ACC112 (cell line): ENCODE data around the gene SMPDL3B.
A peak's percentile ranks its signal among the peaks of the same experiment; 100 is the strongest.

ENCODE experiments used
- H2AFZ ChIP-seq: fragments of 200-600 bp; sonication (generic); one replicate; pipeline ENCODE4 v1.6.0; 2017; ENCODE audit warnings: antibody characterized with exemption, low read length; ENCODE audit not compliant: unreplicated experiment
- H3K27ac ChIP-seq: fragments of 200-600 bp; sonication (generic); 2 replicates; pipeline ENCODE4 v1.5.1; 2014; ENCODE audit warnings: low read depth, mild to moderate bottlenecking, antibody characterized with exemption, low read length, moderate library complexity
- H3K27me3 ChIP-seq: fragments of 200-600 bp; sonication (generic); 2 replicates; pipeline ENCODE4 v1.6.1; 2014; ENCODE audit warnings: mild to moderate bottlenecking, antibody characterized with exemption, low read length, moderate library complexity, mixed read lengths; ENCODE audit not compliant: insufficient read depth
- H3K36me3 ChIP-seq: fragments of 200-600 bp; sonication (generic); 2 replicates; pipeline ENCODE4 v1.6.1; 2016; ENCODE audit warnings: mild to moderate bottlenecking, antibody characterized with exemption, low read length, moderate library complexity, mixed read lengths; ENCODE audit not compliant: insufficient read depth
- H3K4me1 ChIP-seq: fragments of 200-600 bp; sonication (generic); one replicate; pipeline ENCODE4 v1.6.1; 2016; ENCODE audit warnings: low read length, mixed read lengths; ENCODE audit not compliant: insufficient read depth, unreplicated experiment, control insufficient read depth
- H3K4me3 ChIP-seq: fragments of 200-600 bp; sonication (generic); 2 replicates; pipeline ENCODE4 v1.5.1; 2014; ENCODE audit warnings: mild to moderate bottlenecking, low read depth, low read length
- H3K79me2 ChIP-seq: fragments of 200-600 bp; sonication (generic); one replicate; pipeline ENCODE4 v1.6.0; 2016; ENCODE audit warnings: low read length; ENCODE audit not compliant: control insufficient read depth, unreplicated experiment, insufficient read depth

Gene SMPDL3B

DNA sequence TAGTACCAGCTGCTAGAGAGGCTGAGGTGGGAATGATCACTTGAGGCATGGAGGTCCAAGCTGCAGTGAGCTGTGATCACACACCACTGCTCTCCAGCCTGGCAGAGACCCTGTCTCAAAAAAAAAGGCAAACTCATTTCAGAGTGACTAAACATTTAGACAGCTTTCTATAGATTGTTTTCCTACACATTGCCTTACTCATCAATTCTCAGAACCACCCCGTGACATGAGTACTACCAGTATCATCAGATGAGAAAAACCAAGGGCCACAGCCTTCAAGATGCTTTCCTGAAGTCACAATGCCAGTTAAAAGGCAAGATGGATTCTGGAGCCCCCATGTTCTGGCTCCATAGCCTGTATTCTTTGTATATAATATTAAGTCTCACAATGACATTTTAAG is 22.4 kb upstream of the SMPDL3B start:
- H3K79me2 ChIP-seq, result peaks cover 24% of the 10 kb centered on the region
- peak overlapping the region; percentile 3; the same call in 1 of the 2 replicates for H3K4me3 ChIP-seq
- no peak overlapping the region for H3K27ac ChIP-seq
- peaks cover 9% of the 10 kb centered on the region for H3K4me1 ChIP-seq
- no peak overlapping the region for H2AFZ ChIP-seq
- H3K27me3 ChIP-seq, result no peaks in the 10 kb centered on the region
- H3K36me3 ChIP-seq, result peaks cover 20% of the 10 kb centered on the region

DNA sequence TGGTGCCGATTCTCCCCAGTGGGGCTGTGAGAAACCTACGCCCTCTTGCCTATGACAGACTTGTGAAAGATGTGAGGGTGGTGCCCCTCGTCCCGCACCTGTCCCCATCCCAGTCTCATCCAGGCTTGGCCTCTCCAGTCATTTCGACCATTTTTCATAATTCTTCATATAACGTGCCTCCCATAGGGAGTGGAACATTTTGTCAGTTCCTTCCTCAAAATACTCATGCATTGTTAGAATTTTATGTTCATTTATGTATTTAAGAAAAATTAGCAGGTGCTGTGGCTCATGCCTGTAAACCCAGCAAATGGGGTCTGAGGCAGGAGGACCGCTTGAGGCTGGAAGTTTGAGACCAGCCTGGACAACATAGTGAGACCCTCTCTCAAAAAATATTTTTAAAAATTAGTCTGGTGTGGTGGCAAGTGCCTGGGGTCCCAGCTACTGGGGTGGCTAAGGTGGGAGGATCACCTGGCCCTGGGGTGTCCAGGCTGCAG is 19.7 kb upstream of the SMPDL3B start:
- peak overlapping the region; percentile 52 for H3K4me3 ChIP-seq
- H3K36me3 ChIP-seq, result peaks cover 5% of the 10 kb centered on the region
- H3K27me3 ChIP-seq, result no peaks in the 10 kb centered on the region
- H3K79me2 ChIP-seq, result peaks cover 18% of the 10 kb centered on the region
- H2AFZ ChIP-seq, result peak overlapping the region; percentile 68
- peak overlapping the region; percentile 46; the same call in 1 of the 2 replicates for H3K27ac ChIP-seq
- H3K4me1 ChIP-seq, result peaks cover 9% of the 10 kb centered on the region

DNA sequence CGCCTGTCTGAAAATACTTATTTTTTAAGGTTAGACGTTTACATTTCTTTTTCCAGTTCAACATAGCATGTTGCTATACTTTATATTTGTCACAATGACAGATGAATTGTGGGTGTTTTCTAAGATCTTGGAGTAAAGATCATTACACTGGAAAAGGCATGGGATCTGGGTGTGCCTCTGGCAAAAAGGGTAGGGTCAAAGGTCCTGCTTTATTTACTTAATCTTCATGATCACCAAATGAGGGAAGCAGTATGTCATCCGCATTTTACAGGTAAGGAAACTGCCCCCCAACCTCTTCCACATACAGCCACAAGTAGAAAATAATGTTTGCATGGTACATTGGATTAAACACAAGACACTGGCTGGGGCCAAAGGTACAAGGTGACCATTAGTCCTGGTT is 12.5 kb upstream of the SMPDL3B start:
- no peak overlapping the region for H3K27ac ChIP-seq
- no peaks in the 10 kb centered on the region for H3K79me2 ChIP-seq
- no peaks in the 10 kb centered on the region for H3K4me1 ChIP-seq
- no peak overlapping the region for H2AFZ ChIP-seq
- no peaks in the 10 kb centered on the region for H3K27me3 ChIP-seq
- no peak overlapping the region for H3K4me3 ChIP-seq
- no peaks in the 10 kb centered on the region for H3K36me3 ChIP-seq

DNA sequence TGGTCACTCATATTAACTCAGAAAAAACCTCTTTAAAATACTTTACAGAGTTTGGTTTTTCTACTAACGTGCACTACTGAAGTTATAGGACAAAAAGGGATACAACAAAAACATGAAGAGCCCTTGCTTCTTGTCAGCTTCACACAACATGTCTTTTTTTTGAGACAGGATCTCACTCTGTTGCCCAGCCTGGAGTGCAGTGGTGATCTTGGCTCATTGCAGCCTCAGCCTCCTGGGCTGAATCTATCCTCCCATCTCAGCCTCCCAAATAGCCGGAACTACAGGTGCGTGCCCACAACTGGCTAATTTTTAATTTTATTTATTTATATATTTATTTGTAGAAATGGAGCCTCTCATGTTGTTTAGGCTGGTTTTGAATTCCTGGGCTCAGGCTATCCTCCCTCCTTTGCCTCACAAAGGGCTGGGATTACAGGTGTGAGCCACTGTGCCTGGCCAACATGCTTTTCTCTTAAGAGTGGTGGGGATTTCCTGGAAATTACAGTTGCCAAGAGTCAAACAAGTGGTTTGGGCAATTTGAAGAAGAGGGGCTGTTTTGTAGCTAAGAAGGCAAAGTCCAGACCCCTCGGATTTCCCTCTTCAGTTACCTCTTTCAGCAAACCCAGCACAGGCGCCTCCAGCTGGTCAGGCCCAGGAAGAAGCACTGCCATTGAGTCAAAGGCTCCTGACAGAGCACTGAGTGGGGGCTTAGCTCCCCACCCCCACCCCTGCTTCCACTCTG is 6.4 kb upstream of the SMPDL3B start:
- Histone ChIP-seq H3K27ac (no peak overlapping the region), H3K4me1 (no peaks in the 10 kb centered on the region), H3K79me2 (no peaks in the 10 kb centered on the region), H3K36me3 (no peaks in the 10 kb centered on the region), H3K27me3 (no peaks in the 10 kb centered on the region), H2AFZ (no peak overlapping the region), H3K4me3 (no peak overlapping the region)

DNA sequence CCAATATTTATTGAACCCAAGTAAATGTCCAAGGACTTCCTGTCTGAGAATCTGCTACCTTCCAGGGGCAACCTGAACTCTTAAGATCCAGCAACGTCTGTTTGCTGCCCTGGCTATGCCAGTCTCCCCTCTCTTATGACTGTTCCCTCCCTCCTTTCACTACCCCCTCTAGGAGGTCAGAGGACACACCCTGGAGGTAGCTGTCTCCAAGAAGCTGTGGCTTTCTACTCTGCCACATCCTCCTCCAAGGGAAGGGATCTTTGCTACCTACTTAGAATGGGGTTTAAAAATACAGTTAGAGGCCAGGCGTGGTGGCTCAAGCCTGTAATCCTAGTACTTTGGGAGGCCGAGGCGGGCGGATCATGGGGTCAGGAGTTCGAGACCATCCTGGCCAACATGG is 3.6 kb upstream of the SMPDL3B start:
- H3K27ac ChIP-seq, result no peak overlapping the region
- no peak overlapping the region for H3K4me3 ChIP-seq
- H2AFZ ChIP-seq, result no peak overlapping the region
- no peaks in the 10 kb centered on the region for H3K4me1 ChIP-seq
- no peaks in the 10 kb centered on the region for H3K36me3 ChIP-seq
- H3K27me3 ChIP-seq, result peaks cover 11% of the 10 kb centered on the region
- H3K79me2 ChIP-seq, result no peaks in the 10 kb centered on the region

DNA sequence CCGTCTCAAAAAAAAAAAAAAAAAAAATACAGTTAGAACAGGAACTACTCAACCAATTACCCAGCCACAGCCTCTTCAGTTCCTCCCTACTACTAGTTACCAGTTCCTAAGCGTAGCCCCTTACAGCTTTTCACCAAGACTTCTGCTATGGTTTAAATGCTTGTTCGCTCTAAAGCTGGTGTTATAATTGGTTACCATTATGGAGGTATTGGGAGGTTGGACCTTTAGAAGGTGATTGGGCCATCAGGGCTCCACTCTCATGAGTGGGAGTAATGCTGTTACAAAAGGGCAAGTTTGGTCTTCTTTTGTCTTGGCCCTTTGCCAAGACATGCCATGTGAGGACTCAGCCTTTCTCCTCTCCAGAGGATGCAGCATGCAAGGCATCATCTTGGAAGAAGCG is 3.0 kb upstream of the SMPDL3B start:
- Histone ChIP-seq H3K27ac (no peak overlapping the region), H3K4me3 (no peak overlapping the region), H3K27me3 (peaks cover 11% of the 10 kb centered on the region), H3K79me2 (no peaks in the 10 kb centered on the region), H2AFZ (no peak overlapping the region), H3K4me1 (no peaks in the 10 kb centered on the region), H3K36me3 (no peaks in the 10 kb centered on the region)

DNA sequence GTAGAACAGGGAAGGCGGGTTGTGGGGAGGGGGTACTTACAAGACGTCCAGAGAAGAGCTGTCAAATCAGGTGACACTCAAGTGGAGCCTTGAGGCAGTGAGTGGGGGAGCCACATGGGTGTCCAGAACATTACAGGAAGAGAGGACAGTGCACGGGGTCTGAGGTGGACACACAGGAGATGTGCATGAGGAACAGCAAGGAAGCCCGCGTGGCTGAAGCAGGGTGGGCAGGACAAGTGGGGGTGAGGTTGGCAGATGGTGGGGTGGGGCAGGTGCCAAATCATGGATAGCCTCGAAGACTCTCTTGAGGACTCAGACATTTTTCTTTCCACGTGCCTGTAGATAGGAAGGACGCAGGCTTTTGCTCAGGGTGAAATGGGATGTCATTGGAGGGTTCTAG is 921 bp downstream of the SMPDL3B start:
- Histone ChIP-seq H3K4me3 (no peak overlapping the region), H3K27ac (no peak overlapping the region), H3K79me2 (no peaks in the 10 kb centered on the region), H3K27me3 (peaks cover 11% of the 10 kb centered on the region), H3K36me3 (no peaks in the 10 kb centered on the region), H3K4me1 (peaks cover 5% of the 10 kb centered on the region), H2AFZ (no peak overlapping the region)

DNA sequence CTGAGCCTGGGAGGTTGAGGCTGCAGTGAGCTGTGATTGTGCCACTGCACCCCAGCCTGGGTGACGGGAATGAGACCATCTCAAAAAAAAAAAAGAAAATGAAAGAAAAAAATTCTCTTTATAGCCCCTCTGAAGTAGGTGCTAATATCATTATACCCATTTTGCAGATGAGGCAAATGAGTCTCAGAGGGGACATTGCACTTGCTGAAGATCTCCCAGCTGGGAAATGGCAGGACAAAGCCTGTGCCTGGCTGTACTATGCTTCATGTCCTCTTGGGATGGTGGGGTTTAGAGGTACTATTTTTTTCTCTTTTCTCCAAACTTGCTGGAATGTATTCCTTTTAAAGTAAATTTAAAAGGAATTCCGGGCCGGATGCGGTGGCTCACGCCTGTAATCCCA is 1.6 kb downstream of the SMPDL3B start:
- H3K27ac ChIP-seq, result no peak overlapping the region
- no peak overlapping the region for H2AFZ ChIP-seq

DNA sequence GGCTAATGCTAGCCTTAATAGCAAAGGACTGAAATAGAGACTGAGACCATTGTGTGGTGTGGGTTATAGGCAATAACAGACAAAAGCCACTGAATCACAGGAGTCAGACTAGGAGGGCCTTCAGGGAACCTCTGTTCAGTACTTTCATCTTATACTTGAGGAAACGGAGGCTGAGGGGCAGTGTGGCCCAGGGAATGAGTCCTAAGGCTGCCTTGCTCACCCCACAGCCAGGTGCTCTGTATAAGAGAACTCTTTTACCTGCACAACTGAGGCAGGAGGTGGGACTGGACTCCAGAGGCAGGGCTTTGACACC is 2.7 kb downstream of the SMPDL3B start:
- no peaks in the 10 kb centered on the region for H3K36me3 ChIP-seq
- peaks cover 11% of the 10 kb centered on the region for H3K27me3 ChIP-seq
- peaks cover 5% of the 10 kb centered on the region for H3K4me1 ChIP-seq
- H3K79me2 ChIP-seq, result no peaks in the 10 kb centered on the region
- no peak overlapping the region for H3K4me3 ChIP-seq
- H2AFZ ChIP-seq, result no peak overlapping the region
- no peak overlapping the region for H3K27ac ChIP-seq

More for the DNA sequence above, 1.6 kb downstream of the SMPDL3B start:
- Histone ChIP-seq H3K4me1 (peaks cover 5% of the 10 kb centered on the region), H3K79me2 (no peaks in the 10 kb centered on the region), H3K27me3 (peaks cover 11% of the 10 kb centered on the region), H3K4me3 (no peak overlapping the region), H3K36me3 (no peaks in the 10 kb centered on the region)

DNA sequence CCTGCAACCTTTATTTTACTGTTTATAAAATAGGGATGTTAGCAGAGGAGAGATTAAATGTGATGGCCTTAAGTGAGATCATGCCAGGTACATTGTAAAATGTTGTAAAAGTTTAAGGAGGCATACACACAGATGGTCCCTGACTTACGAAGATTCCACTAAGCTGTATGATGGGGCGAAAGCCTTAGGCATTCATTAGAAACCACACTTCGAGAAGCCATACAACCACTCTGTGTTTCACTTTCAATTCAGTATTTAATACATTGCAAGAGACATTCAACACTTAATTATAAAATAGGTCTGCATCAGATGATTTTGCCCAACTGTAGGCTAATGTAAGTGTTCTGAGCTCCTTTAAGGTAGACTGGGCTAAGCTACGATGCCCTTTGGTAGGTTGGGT is 3.7 kb downstream of the SMPDL3B start:
- H3K4me1 ChIP-seq, result peaks cover 5% of the 10 kb centered on the region
- no peaks in the 10 kb centered on the region for H3K79me2 ChIP-seq
- no peaks in the 10 kb centered on the region for H3K36me3 ChIP-seq
- peaks cover 11% of the 10 kb centered on the region for H3K27me3 ChIP-seq
- no peak overlapping the region for H2AFZ ChIP-seq
- H3K4me3 ChIP-seq, result no peak overlapping the region
- no peak overlapping the region for H3K27ac ChIP-seq

DNA sequence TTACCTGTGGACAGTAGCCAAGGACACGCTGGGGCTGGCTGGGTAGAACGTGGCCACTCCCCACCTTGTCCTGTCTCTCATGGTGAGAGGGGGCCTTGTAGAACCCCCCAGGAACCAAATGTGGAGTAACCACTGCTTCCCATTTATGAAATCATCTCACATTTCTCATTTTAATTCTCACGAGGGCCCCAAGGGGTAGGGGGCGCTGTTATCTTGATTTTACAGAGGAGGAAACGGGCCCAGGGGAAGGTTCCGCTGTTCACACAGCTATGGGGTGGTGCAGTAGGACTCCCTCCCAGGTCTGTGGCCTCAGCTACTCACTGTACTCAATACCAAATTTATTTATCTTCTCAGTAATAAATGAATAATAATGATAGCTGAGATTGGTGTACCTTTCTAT is 5.5 kb downstream of the SMPDL3B start:
- Histone ChIP-seq H3K4me3 (no peak overlapping the region), H3K4me1 (peaks cover 5% of the 10 kb centered on the region), H3K27ac (no peak overlapping the region), H3K27me3 (peaks cover 8% of the 10 kb centered on the region), H3K79me2 (no peaks in the 10 kb centered on the region), H3K36me3 (no peaks in the 10 kb centered on the region), H2AFZ (no peak overlapping the region)
